GM12878 (cell line): ENCODE data around the gene AVPR1B. TPM values are rescaled to one million over a fixed set of nuclear protein-coding genes. Genes with fewer than 3 reads are reported as not detected.

Experiments
- ATAC-seq: fragments of 200-7000 bp; cut with Tn5 transposase; 3 replicates; pipeline ENCODE4 v1.9.1; 2020; ENCODE audit warnings: mild to moderate bottlenecking, moderate library complexity
- BruUV-seq: library from RNA; stranded (reverse); fragments of 400-500 nt; replicated peaks from 2 replicates; lab custom pipeline; 2021; lab: Mats Ljungman, UMichigan
- CTCF ChIA-PET: fragments of 300-600 bp; sonication (Branson Sonifier 250); formaldehyde crosslinking; extraction: SDS; loops from one replicate; lab custom pipeline; 2021; ENCODE audit warnings: inconsistent platforms; lab: Yijun Ruan, JAX
- POLR2A ChIA-PET: fragments of 350-600 bp; formaldehyde crosslinking; extraction: SDS; loops from one replicate; lab custom pipeline; 2021; ENCODE audit warnings: inconsistent platforms; lab: Charles Lee
- RAD21 ChIA-PET: fragments of 300-600 bp; sonication (Branson Sonifier 250); formaldehyde crosslinking; loops from one replicate; lab custom pipeline; 2023; ENCODE audit warnings: antibody characterized with exemption; ENCODE audit not compliant: unreplicated experiment; lab: Charles Lee
- SMC1A ChIA-PET: fragments of 300-600 bp; sonication (Branson Sonifier 250); formaldehyde crosslinking; loops from one replicate; lab custom pipeline; 2023; ENCODE audit not compliant: unreplicated experiment, uncharacterized antibody; lab: Charles Lee
- DNase-seq: peaks from one replicate; pipeline ENCODE4 v3.0.0-alpha.2; 2011; ENCODE audit warnings: low read depth, low spot score
- FAIRE-seq: peaks from 3 replicates; lab custom pipeline; 2011; peaks lifted over from hg19 to GRCh38; lab: Jason Lieb, UNC
- H2AFZ ChIP-seq: 2 replicates; pipeline ENCODE4 v1.6.0; 2011; ENCODE audit warnings: low read depth, low read length, control low read depth; ENCODE audit not compliant: control insufficient read depth
- H3K27ac ChIP-seq: 2 replicates; pipeline ENCODE4 v1.5.1; 2011; ENCODE audit warnings: control low read depth; ENCODE audit not compliant: control insufficient read depth, insufficient read depth
- H3K27me3 ChIP-seq, 2 experiments: replicated peaks in 1 of 2; 2 replicates each; pipeline versions ENCODE4 v1.6.0 to v1.6.1; 2011; ENCODE audit warnings: low read length in 1 of 2; ENCODE audit not compliant: control insufficient read depth in 2 of 2, insufficient read depth in 2 of 2
- H3K36me3 ChIP-seq, 2 experiments: 2 replicates each; pipeline ENCODE4 v1.5.1; 2011; ENCODE audit warnings: low read length in 1 of 2; ENCODE audit not compliant: control insufficient read depth in 2 of 2, insufficient read depth in 2 of 2
- H3K4me1 ChIP-seq: 2 replicates; pipeline ENCODE4 v1.6.1; 2011; ENCODE audit warnings: mild to moderate bottlenecking, low read length, moderate library complexity, mixed read lengths; ENCODE audit not compliant: control insufficient read depth, insufficient read depth
- H3K4me2 ChIP-seq: 2 replicates; pipeline ENCODE4 v1.6.0; 2011; ENCODE audit warnings: control low read depth; ENCODE audit not compliant: control insufficient read depth, insufficient read depth
- H3K4me3 ChIP-seq: fragments of 200-600 bp; sonication (generic); 2 replicates; pipeline ENCODE4 v1.5.1; 2016
- H3K79me2 ChIP-seq: 2 replicates; pipeline ENCODE4 v1.6.0; 2011; ENCODE audit warnings: low read length; ENCODE audit not compliant: control insufficient read depth, insufficient read depth
- H3K9ac ChIP-seq: 2 replicates; pipeline ENCODE4 v1.8.0; 2011; ENCODE audit warnings: low read length, control low read depth, mixed read lengths; ENCODE audit not compliant: control insufficient read depth, insufficient read depth
- H3K9me3 ChIP-seq: replicated peaks from 3 replicates; pipeline ENCODE4 v1.5.1; 2011; ENCODE audit warnings: mild to moderate bottlenecking, low read length; ENCODE audit not compliant: control insufficient read depth, insufficient read depth
- H4K20me1 ChIP-seq: 2 replicates; pipeline ENCODE4 v1.6.0; 2011; ENCODE audit not compliant: control insufficient read depth, insufficient read depth
- EGR1 ChIP-seq, 2 experiments: IDR thresholded peaks; 1 replicate in 1 of 2; 2 replicates in 1 of 2; pipeline ENCODE4 v1.6.1; 2011 to 2012; ENCODE audit warnings: low read depth in 2 of 2, low read length in 2 of 2, borderline replicate concordance in 1 of 2, mild to moderate bottlenecking in 1 of 2, moderate library complexity in 1 of 2
- ESRRA ChIP-seq: IDR thresholded peaks from 2 replicates; pipeline ENCODE4 v1.6.1; 2012; ENCODE audit warnings: mild to moderate bottlenecking, low read length, improper control_type of control experiment
- HDAC6 ChIP-seq: fragments of 200-600 bp; sonication (generic); IDR thresholded peaks from one replicate; pipeline ENCODE4 v1.8.0; 2017; ENCODE audit warnings: antibody characterized with exemption; ENCODE audit not compliant: unreplicated experiment
- NBN ChIP-seq: fragments of 450-650 bp; IDR thresholded peaks from 2 replicates; pipeline ENCODE4 v1.6.1; 2016
- WGBS: methylation state at CpG from one replicate; pipeline ENCODE4 v1.1.6; 2016; ENCODE audit warnings: low lambda C conversion rate; ENCODE audit not compliant: insufficient replicate concordance, insufficient coverage; ENCODE audit errors: missing lambda C conversion rate; 5-methylcytosine and 5-hydroxymethylcytosine counted together
- in situ Hi-C: fragments of 300-500 bp; cut with MboI; formaldehyde crosslinking; loops from 9 replicates; pipeline ENCODE4 v1.14.3; 2018; ENCODE audit warnings: mixed read lengths
- intact Hi-C: fragments of 100-400 bp; cut with micrococcal nuclease; formaldehyde crosslinking; loops from one replicate; pipeline ENCODE4 v1.14.2; 2022; ENCODE audit not compliant: unreplicated experiment
- polyA plus RNA-seq, 11 experiments: library from polyadenylated mRNA; depleted of rRNA in 4 of 11; unstranded in 6 of 11; stranded (reverse) in 5 of 11; fragments of >200 nt; fragmentation: Nextera tagmentation in 4 of 11; fragmentation: Illumina TruSeq in 1 of 11; extraction: Ambion mirVana in 4 of 11; extraction: Trizol in 1 of 11; gene quantifications; 1 replicate in 1 of 11; 2 replicates in 10 of 11; pipeline versions ENCODE4 v1.2.1 to v1.2.3, GENCODE V29; 2011 to 2016; ENCODE audit warnings: inconsistent platforms in 2 of 11, missing spikeins in 2 of 11, low read depth in 1 of 11
- total RNA-seq, 4 experiments: library from RNA; depleted of rRNA in 3 of 4; stranded (reverse); fragments of >200 nt in 3 of 4; fragmentation: Illumina TruSeq in 1 of 4; extraction: Trizol in 1 of 4; gene quantifications; 2 replicates each; pipeline versions ENCODE4 v1.2.1 to v1.2.3, GENCODE V29; 2013 to 2021
- TF ChIP-seq, protein P1 (sequence below): fragments of 450-650 bp; IDR thresholded peaks from 2 replicates; pipeline ENCODE4 v1.6.1; 2017; ENCODE audit warnings: mild to moderate bottlenecking, low read depth, inconsistent platforms; ENCODE audit not compliant: poor library complexity, severe bottlenecking

Gene AVPR1B
- total and polyA plus RNA-seq, 10 of the 15 experiments (the other 5 are each of a cell fraction or from before 2014, with no cell fraction given), result not detected

DNA sequence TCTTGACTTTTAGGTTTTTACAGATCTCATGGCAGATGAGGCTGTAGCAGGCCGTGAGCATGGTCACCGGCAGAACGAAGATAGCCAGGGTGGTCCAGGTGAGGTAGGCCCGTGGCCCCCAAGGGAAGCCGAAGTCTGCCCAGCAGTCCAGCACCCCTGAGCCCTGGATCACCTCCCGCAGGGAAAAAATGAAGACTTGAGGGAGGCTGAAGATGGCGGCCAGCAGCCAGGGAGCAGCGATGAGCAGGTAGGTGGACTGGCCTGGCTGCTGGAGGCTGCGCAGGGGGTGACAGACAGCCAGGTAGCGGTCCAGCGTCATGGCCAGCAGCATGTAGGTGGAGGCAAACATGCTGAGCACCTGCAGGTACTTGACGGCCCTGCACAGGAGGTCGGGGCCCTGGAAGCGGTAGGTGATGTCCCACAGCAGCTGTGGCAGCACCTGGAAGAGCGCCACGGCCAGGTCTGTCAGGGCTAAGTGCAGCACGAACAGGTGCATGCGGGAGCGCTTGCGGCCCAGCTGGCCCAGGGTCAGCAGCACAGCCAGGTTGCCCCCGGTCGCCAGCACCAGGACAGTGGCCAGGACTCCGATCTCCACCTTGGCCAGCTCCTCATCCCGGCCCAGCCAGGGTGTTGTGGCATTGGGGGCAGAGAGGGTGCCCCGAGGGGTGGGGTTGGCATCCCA lies 856 bp downstream of the AVPR1B start:
- H3K79me2 ChIP-seq, result no peaks in the 10 kb centered on the region
- no peak overlapping the region for H3K4me2 ChIP-seq
- RAD21 ChIA-PET, result no interaction called here
- no peaks in the 10 kb centered on the region for H3K36me3 ChIP-seq
- FAIRE-seq, result no peak
- no TSS peak for BruUV-seq
- no peak overlapping the region for H3K9ac ChIP-seq
- no peaks in the 10 kb centered on the region for H3K4me1 ChIP-seq
- WGBS, result 62% methylated on average over 25 of the region's 25 CpGs
- H2AFZ ChIP-seq, result no peak overlapping the region
- CTCF ChIA-PET, result interaction anchor here (1.0 to 1.5 kb wide), 2 partner anchors 139 to 198 kb away, joined by 3 read pairs; no protein-coding TSS in a partner anchor
- intact Hi-C loops (no loop called here), in situ Hi-C loops (no loop called here)
- peaks cover 5 to 10% of the 10 kb centered on the region in 2 experiments; a peak in 3 of 4 replicates for H3K27me3 ChIP-seq
- SMC1A ChIA-PET, result interaction anchor here (1.2 kb wide), 1 partner anchor 10 kb away, joined by 4 read pairs; no protein-coding TSS in a partner anchor
- no peak overlapping the region for H3K27ac ChIP-seq
- no peak for DNase-seq
- no peaks in the 10 kb centered on the region; the same call in 2 of the 3 replicates for H3K9me3 ChIP-seq
- POLR2A ChIA-PET, result no interaction called here
- H4K20me1 ChIP-seq, result no peaks in the 10 kb centered on the region
- H3K4me3 ChIP-seq, result no peak overlapping the region
- TF ChIP-seq ESRRA, result no peak
- TF ChIP-seq HDAC6, result no peak
- no peak for ATAC-seq

DNA sequence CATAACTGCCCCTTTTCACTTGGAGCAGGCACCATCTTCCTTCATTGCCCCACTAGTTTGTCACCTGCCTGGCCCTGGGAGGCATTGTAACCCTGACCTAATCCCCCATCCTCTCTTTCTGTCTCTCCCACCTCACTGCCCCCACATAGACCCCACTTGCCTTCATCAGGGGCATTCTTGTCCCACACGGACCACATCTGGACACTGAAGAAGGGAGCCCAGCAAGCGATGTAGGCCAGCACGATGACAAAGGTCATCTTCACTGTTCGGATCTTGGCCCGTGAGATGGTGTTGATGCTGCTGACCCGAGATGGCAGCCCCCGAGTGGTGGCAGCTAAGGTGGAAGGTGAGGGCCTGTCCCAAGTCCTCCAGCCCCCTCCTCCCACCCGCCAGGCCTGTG lies 1.4 kb downstream of the AVPR1B start:
- CTCF ChIA-PET, result interaction anchor here (0.6 to 1.9 kb wide), 4 partner anchors 10 to 414 kb away, joined by 3 to 10 read pairs (median 4); no protein-coding TSS in a partner anchor
- in situ Hi-C loops, result no loop called here
- DNase-seq (no peak), ATAC-seq (no peak)
- no TSS peak for BruUV-seq
- H2AFZ ChIP-seq, result no peak overlapping the region
- no peak overlapping the region for H3K9ac ChIP-seq
- POLR2A ChIA-PET, result no interaction called here
- H3K4me2 ChIP-seq, result no peak overlapping the region
- intact Hi-C loops, result no loop called here
- SMC1A ChIA-PET, result interaction anchor here (0.6 to 1.6 kb wide), 5 partner anchors 9 to 856 kb away, joined by 3 to 5 read pairs (median 4); no protein-coding TSS in a partner anchor
- no peaks in the 10 kb centered on the region for H3K36me3 ChIP-seq
- RAD21 ChIA-PET, result no interaction called here
- H3K9me3 ChIP-seq, result no peaks in the 10 kb centered on the region; the same call in 2 of the 3 replicates
- TF ChIP-seq, protein P1, sequence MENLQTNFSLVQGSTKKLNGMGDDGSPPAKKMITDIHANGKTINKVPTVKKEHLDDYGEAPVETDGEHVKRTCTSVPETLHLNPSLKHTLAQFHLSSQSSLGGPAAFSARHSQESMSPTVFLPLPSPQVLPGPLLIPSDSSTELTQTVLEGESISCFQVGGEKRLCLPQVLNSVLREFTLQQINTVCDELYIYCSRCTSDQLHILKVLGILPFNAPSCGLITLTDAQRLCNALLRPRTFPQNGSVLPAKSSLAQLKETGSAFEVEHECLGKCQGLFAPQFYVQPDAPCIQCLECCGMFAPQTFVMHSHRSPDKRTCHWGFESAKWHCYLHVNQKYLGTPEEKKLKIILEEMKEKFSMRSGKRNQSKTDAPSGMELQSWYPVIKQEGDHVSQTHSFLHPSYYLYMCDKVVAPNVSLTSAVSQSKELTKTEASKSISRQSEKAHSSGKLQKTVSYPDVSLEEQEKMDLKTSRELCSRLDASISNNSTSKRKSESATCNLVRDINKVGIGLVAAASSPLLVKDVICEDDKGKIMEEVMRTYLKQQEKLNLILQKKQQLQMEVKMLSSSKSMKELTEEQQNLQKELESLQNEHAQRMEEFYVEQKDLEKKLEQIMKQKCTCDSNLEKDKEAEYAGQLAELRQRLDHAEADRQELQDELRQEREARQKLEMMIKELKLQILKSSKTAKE, result no peak
- TF ChIP-seq EGR1 (IDR thresholded peaks at IDR 0.05; ENCODE audit: borderline replicate concordance in 1 of 2, low read depth in 2 of 2, low read length in 2 of 2) (no peak), NBN (no peak)
- TF ChIP-seq, all 136 proteins: peak for 0
- Histone ChIP-seq H3K79me2 (no peaks in the 10 kb centered on the region), H4K20me1 (no peaks in the 10 kb centered on the region), H3K4me1 (no peaks in the 10 kb centered on the region), H3K4me3 (no peak overlapping the region), H3K27ac (no peak overlapping the region), H3K27me3 (peaks cover 5 to 10% of the 10 kb centered on the region in 2 experiments; a peak in 3 of 4 replicates)
- 61% methylated on average over 8 of the region's 8 CpGs for WGBS
- FAIRE-seq, result no peak
